Choroid plexus epithelial cell (primary cell): ENCODE data around the gene FANK1.
"Not testable (repeated sequence)": the region's sequence is repeated elsewhere in the genome, so short reads cannot be mapped to it uniquely, and the experiment has no call there.

Source experiments
- DNase-seq: peaks from one replicate; pipeline ENCODE4 v3.0.0-alpha.2; 2010; ENCODE audit warnings: low read depth
- H3K4me3 ChIP-seq: 2 replicates; pipeline ENCODE4 v1.5.1; 2011; ENCODE audit warnings: low read depth, mild to moderate bottlenecking, control low read depth, low read length, moderate library complexity
- TF ChIP-seq, protein P1 (sequence below): conservative IDR thresholded peaks from 2 replicates; pipeline ENCODE4 v1.5.1; 2011; ENCODE audit warnings: low read depth, mild to moderate bottlenecking, control low read depth, inconsistent platforms, low read length, moderate library complexity

FANK1 gene

DNA sequence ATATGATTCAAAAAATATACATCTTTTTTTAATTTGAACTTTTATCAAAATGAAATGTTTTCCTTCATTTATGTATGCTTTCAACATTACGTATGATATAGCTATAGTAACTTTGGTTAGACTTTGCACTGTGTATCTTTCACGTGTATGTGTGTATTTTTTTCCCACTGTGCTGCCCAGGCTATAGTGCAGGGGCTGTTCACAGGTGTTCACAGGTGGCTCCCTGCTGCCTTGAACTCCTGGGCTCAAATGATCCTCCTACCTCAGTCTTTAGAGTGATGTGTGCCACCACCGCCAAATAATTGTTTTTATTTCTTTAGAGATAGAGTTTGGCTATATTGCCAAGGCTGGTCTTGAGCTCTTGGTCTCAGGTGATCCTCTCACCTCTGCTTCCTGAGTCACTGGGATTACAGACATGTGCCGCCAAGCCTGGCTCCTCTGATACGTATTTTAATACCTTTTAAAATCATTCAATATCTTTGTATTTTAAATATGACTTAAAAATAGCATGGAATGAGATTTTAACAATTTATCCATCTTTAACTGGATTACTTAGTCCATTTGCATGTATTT lies 29.0 kb downstream of the FANK1 start:
- TF ChIP-seq, protein P1, sequence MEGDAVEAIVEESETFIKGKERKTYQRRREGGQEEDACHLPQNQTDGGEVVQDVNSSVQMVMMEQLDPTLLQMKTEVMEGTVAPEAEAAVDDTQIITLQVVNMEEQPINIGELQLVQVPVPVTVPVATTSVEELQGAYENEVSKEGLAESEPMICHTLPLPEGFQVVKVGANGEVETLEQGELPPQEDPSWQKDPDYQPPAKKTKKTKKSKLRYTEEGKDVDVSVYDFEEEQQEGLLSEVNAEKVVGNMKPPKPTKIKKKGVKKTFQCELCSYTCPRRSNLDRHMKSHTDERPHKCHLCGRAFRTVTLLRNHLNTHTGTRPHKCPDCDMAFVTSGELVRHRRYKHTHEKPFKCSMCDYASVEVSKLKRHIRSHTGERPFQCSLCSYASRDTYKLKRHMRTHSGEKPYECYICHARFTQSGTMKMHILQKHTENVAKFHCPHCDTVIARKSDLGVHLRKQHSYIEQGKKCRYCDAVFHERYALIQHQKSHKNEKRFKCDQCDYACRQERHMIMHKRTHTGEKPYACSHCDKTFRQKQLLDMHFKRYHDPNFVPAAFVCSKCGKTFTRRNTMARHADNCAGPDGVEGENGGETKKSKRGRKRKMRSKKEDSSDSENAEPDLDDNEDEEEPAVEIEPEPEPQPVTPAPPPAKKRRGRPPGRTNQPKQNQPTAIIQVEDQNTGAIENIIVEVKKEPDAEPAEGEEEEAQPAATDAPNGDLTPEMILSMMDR = no peak
- H3K4me3 ChIP-seq = no peak overlapping the region
- DNase-seq = no peak

DNA sequence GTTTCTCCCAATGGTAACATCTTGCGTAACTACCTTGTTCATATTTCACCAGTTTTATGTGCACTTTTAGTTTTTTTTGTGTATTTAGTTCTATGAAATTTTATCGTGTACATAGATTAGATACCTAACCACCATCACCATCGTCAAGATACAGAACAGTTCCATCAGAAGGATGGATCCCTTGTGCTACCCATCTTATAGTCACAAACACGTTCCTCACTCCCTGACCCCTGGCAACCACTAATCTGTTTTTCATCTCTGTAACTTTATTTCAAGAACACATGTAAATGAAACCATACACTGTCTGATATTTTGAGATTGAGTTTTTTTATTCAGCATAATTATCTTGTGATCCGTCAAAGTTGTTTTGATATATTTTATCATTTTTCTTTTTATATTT lies 29.9 kb downstream of the FANK1 start:
- no peak for DNase-seq
- no peak overlapping the region for H3K4me3 ChIP-seq
- TF ChIP-seq, protein P1 = no peak

DNA sequence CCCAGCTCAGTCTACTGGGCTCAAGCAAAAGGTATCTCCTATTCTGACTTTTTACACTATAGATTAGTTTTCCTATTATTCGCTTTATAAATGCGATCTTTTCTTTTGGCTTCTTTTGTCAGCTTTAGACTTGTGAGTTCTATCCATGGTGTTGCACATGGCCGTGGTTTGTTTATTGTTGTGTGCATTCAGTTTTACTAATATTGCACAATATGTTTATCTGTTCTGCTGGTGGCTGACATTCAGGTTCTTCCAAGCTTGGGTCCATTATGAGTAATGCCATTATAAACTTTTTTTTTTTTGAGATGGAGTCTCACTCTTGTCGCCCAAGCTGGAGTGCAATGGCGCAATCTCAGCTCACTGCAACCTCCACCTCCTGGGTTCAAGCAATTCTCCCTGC lies 30.9 kb downstream of the FANK1 start:
- H3K4me3 ChIP-seq, DNase-seq: not testable (repeated sequence)

DNA sequence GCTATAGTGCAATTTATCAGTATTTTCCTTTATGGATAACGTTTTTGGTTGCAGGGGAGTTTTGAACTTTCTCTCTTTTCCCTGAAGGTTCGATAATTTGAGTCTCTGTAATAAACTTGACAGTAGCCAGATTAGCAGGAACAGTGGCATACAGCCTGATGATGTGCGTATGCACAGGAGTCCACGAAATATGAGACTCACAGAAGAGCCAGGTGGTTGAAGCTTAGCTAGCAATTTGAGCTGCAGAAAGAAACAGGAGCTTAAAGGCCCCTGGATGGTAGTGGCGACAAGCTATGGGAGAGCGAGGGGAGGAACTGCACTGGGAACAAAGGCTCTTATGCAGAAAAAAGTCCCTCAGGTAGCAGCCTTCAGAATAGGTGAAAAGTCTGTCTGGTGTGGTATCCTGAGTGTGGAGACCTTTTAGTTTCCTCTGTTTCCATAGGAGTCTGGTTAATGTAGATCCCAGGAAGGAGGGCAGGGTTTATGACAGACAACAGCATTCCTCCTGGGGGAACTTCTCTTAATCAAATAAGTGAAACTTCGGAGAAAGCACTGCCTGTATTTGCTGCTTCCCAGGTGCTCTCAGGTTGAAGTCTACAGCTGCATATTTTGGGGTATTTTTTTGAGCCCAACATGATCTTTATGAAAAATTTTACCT lies 32.7 kb downstream of the FANK1 start:
- TF ChIP-seq, protein P1 = no peak
- H3K4me3 ChIP-seq = no peak overlapping the region
- no peak for DNase-seq

DNA sequence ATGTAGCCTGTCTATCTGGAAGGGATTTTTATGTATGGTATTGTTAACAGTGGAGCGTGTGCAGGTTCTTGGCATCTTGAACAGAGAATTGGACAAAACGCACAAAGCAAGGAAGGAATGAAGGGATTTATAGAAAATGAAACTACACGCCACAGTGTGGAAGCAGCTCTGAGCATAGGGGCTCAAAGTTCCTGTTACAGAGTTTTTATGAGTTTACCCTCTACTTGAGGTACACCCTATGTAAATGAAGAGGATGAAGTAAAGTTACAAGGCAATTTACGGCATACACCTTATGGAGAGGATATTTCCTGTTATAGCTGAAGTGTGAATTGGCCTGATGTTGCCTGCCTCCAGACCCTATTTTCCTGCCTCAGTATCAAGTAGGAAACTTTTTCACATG lies 33.3 kb downstream of the FANK1 start:
- H3K4me3 ChIP-seq = no peak overlapping the region
- no peak for DNase-seq
- TF ChIP-seq, protein P1 = no peak

DNA sequence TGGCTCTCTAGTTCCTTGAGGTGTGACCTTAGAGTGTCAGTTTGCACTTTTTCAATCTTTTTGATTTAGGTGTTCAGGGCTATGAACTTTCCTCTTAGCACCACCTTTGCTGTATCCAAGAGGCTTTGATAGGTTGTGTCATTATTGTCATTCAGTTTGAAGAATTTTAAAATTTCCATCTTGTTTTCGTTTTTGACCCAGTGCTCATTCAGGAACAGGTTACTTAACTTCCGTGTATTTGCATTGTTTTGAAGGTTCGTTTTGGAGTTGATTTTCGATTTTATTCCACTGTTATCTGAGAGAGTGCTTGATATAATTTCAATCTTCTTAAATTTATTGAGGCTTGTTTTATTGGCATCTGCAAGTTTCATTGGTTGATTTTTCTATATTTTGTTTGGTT lies 37.3 kb downstream of the FANK1 start:
- TF ChIP-seq, protein P1 = no peak
- DNase-seq = no peak
- H3K4me3 ChIP-seq = no peak overlapping the region

DNA sequence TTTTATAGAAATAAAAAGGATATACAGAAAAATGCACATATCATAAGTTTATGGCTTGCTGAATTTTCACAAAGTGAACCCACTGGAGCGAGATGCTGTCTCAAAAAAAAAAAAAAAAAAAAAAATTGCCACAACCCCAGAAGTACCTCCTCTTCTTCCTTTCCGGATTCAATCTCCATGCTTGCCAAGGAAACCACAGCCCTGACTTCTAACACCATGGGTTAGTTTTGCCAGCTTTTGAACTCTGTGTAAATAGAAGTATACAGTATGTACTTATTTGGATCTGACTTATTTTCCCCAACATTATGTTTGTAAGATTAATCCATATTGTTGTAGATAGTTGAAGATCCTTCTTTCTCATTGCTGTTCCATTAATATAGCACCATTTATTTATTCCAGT lies 40.0 kb downstream of the FANK1 start:
- DNase-seq = peak; percentile 13
- no peak overlapping the region for H3K4me3 ChIP-seq
- TF ChIP-seq, protein P1 = no peak
